ENCODE data around the gene INS. TPM values are rescaled to one million over a fixed set of nuclear protein-coding genes. Genes with fewer than 3 reads are reported as not detected.

Gene INS
- total and polyA plus RNA-seq, 4 donors, result 1.2 to 3.3 TPM; not detected in 2

DNA sequence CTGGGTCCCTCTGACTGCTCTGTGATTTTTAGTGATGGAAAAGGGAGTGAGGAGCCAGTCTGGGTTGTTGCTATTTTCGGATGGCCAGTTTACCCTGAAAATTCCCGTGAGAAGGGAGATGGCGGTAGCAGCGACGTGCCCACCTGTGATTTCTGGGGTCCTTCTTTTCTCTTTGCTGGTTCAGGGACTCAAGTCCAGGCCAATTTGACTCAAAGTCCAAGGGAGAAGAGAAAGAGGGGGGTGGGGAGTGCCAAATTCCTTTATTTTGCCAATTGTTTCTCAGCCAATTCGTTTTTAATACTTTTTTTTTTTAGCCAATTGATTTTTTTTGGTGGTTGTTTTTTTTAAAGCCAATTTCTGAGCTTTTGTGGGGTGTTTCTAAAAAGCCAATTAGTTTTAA lies 28.8 kb downstream of the INS start:
- ATAC-seq (ENCODE audit: insufficient read depth, low FRiP score) (no peak), DNase-seq (peak in 2 of 3 donors; percentile 74 to 79)
- peaks cover 0 to 4% (median 0%) of the 10 kb centered on the region in 4 donors for H3K36me3 ChIP-seq (ENCODE audit: control insufficient read depth in 4 of 4, insufficient read depth in 4 of 4, low read length in 4 of 4)
- H3K4me1 ChIP-seq (ENCODE audit: control insufficient read depth in 5 of 5, insufficient read depth in 5 of 5, low read length in 5 of 5), result peaks cover 0 to 41% (median 6%) of the 10 kb centered on the region in 5 donors
- no peaks in the 10 kb centered on the region for H3K9me3 ChIP-seq (ENCODE audit: control insufficient read depth in 4 of 4, insufficient read depth in 3 of 4, low read length in 3 of 4)
- no peak overlapping the region for H3K27ac ChIP-seq (ENCODE audit: low read depth in 1 of 2, low read length in 1 of 2)
- no peak overlapping the region for H3K9ac ChIP-seq (ENCODE audit: insufficient read depth in 1 of 2, low read length in 2 of 2)
- H3K4me3 ChIP-seq, result no peak overlapping the region
- H3K27me3 ChIP-seq (ENCODE audit: control insufficient read depth in 3 of 3, insufficient read depth in 3 of 3, low read length in 2 of 3), result peaks cover 0 to 22% (median 6%) of the 10 kb centered on the region in 3 donors
- TF ChIP-seq, protein P1, sequence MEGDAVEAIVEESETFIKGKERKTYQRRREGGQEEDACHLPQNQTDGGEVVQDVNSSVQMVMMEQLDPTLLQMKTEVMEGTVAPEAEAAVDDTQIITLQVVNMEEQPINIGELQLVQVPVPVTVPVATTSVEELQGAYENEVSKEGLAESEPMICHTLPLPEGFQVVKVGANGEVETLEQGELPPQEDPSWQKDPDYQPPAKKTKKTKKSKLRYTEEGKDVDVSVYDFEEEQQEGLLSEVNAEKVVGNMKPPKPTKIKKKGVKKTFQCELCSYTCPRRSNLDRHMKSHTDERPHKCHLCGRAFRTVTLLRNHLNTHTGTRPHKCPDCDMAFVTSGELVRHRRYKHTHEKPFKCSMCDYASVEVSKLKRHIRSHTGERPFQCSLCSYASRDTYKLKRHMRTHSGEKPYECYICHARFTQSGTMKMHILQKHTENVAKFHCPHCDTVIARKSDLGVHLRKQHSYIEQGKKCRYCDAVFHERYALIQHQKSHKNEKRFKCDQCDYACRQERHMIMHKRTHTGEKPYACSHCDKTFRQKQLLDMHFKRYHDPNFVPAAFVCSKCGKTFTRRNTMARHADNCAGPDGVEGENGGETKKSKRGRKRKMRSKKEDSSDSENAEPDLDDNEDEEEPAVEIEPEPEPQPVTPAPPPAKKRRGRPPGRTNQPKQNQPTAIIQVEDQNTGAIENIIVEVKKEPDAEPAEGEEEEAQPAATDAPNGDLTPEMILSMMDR (IDR thresholded peaks at IDR 0.05; ENCODE audit: control extremely low read depth, extremely low read depth), result no peak
- WGBS, 2 donors, result 73 to 74% methylated on average over 6 of the region's 6 CpGs

DNA sequence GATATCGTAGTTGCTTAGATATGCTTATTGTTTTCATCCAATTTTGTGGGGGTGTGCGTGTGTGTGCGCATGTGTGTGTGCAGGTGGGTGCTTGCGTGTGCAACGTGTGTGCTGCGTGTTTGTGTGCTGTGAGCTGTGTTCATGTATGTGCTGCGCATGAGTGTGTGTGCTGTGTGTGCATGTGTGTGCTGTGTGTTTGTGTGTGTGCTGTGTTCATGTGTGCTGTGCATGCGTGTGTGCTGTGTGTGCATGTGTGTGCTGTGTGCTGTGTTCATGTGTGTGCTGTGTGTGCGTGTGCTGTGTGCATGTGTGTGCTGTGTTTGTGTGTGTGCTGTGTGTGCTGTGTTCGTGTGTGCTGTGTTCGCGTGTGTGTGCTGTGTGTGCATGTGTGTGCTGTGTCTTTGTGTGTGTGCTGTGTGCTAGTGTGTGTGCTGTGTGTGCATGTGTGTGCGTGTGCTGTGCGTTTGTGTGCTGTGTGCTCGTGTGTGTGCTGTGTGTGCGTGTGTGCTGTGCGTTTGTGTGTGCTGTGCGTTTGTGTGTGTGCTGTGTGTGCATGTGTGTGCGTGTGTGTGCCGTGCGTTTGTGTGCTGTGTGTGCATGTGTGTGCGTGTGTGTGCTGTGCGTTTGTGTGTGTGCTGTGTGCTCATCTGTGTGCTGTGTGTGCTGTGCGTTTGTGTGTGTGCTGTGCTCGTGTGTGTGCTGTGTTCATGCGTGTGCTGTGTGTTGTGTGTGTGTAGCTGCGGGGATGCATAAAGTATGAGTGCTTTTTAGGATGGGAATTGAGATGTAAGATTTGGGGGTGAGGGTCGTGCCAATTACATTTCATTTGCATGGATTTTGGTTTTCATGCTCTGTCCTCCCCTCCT lies 29.4 kb downstream of the INS start:
- WGBS, 2 donors, result 86 to 94% methylated on average over 28 of the region's 28 CpGs
- DNase-seq, result no peak
- H3K36me3 ChIP-seq (ENCODE audit: control insufficient read depth in 4 of 4, insufficient read depth in 4 of 4, low read length in 4 of 4), result peaks cover 0 to 4% (median 0%) of the 10 kb centered on the region in 4 donors
- ATAC-seq (ENCODE audit: insufficient read depth, low FRiP score), result no peak
- peaks cover 0 to 37% (median 6%) of the 10 kb centered on the region in 5 donors for H3K4me1 ChIP-seq (ENCODE audit: control insufficient read depth in 5 of 5, insufficient read depth in 5 of 5, low read length in 5 of 5)
- no peak overlapping the region for H3K27ac ChIP-seq (ENCODE audit: low read depth in 1 of 2, low read length in 1 of 2)
- peaks cover 0 to 18% (median 4%) of the 10 kb centered on the region in 3 donors for H3K27me3 ChIP-seq (ENCODE audit: control insufficient read depth in 3 of 3, insufficient read depth in 3 of 3, low read length in 2 of 3)
- TF ChIP-seq, protein P1 (IDR thresholded peaks at IDR 0.05; ENCODE audit: control extremely low read depth, extremely low read depth), result no peak
- H3K9me3 ChIP-seq (ENCODE audit: control insufficient read depth in 4 of 4, insufficient read depth in 3 of 4, low read length in 3 of 4), result no peaks in the 10 kb centered on the region
- H3K4me3 ChIP-seq, result no peak overlapping the region
- no peak overlapping the region for H3K9ac ChIP-seq (ENCODE audit: insufficient read depth in 1 of 2, low read length in 2 of 2)

DNA sequence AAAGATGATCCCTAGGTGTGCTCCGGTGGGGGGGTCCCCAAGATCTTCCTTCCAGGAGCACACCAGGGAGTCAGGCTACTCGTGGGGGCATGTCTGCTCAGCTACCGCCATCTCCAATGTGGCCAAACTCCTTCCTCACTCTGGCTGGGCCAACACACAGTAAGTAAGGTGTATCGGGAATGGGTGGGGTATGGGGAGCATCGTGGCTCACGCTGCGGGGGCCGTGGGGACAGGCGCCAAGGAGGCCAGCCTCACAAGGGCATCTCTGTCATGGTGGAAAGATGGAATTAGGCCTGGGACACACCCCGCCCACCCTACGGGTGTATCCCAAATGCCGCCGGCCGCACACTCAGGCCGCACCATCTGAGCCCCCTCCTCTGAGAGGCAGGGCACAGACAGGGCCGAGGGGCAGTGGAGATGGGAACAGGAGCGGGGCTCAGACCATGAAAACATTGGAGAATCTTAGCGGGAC lies 30.1 kb downstream of the INS start:
- no peak for ATAC-seq (ENCODE audit: insufficient read depth, low FRiP score)
- H3K9ac ChIP-seq (ENCODE audit: insufficient read depth in 1 of 2, low read length in 2 of 2), result no peak overlapping the region
- peaks cover 0 to 4% (median 0%) of the 10 kb centered on the region in 4 donors for H3K36me3 ChIP-seq (ENCODE audit: control insufficient read depth in 4 of 4, insufficient read depth in 4 of 4, low read length in 4 of 4)
- H3K4me3 ChIP-seq, result no peak overlapping the region
- no peaks in the 10 kb centered on the region for H3K9me3 ChIP-seq (ENCODE audit: control insufficient read depth in 4 of 4, insufficient read depth in 3 of 4, low read length in 3 of 4)
- TF ChIP-seq, protein P1 (IDR thresholded peaks at IDR 0.05; ENCODE audit: control extremely low read depth, extremely low read depth), result no peak
- peaks cover 0 to 30% (median 6%) of the 10 kb centered on the region in 5 donors for H3K4me1 ChIP-seq (ENCODE audit: control insufficient read depth in 5 of 5, insufficient read depth in 5 of 5, low read length in 5 of 5)
- no peak overlapping the region for H3K27ac ChIP-seq (ENCODE audit: low read depth in 1 of 2, low read length in 1 of 2)
- peaks cover 0 to 18% (median 2%) of the 10 kb centered on the region in 3 donors for H3K27me3 ChIP-seq (ENCODE audit: control insufficient read depth in 3 of 3, insufficient read depth in 3 of 3, low read length in 2 of 3)
- WGBS, 2 donors, result 85 to 91% methylated on average over 18 of the region's 18 CpGs
- no peak for DNase-seq

Data from lung (tissue), 12 donors.